ENCODE measurements around the gene RNF223.
"Not testable (repeated sequence)": the region's sequence is repeated elsewhere in the genome, so short reads cannot be mapped to it uniquely, and the experiment has no call there.

Gene RNF223

GRCh38 chr1:1069711-1070676, 4.1 kb downstream of the RNF223 start:
- DNase-seq: peak; percentile 7

GRCh38 chr1:1069056-1069710, 4.9 kb downstream of the RNF223 start:
- peak; percentile 89 for DNase-seq

GRCh38 chr1:1068517-1069055, 5.5 kb downstream of the RNF223 start:
- DNase-seq: peak; percentile 80

- no peak for DNase-seq
Measured at GRCh38 chr1:1067860-1068516, 6.1 kb downstream of the RNF223 start.

GRCh38 chr1:1067284-1067859, 6.7 kb downstream of the RNF223 start:
- no peak for DNase-seq

- no peak for DNase-seq
Measured at GRCh38 chr1:1066403-1067283, 7.5 kb downstream of the RNF223 start.

- DNase-seq: not testable (repeated sequence)
Measured at GRCh38 chr1:1065940-1066304, 8.2 kb downstream of the RNF223 start.

- DNase-seq: no peak
Measured at GRCh38 chr1:1065265-1065939, 8.7 kb downstream of the RNF223 start.

GRCh38 chr1:1063945-1064831, 9.9 kb downstream of the RNF223 start:
- peak; percentile 87 for DNase-seq

GRCh38 chr1:1063261-1063944, 10.7 kb downstream of the RNF223 start:
- DNase-seq: no peak

- no peak for DNase-seq
Measured at GRCh38 chr1:1062348-1063163, 11.6 kb downstream of the RNF223 start.

- no peak for DNase-seq
Measured at GRCh38 chr1:1061682-1062345, 12.3 kb downstream of the RNF223 start.

GRCh38 chr1:1060281-1061000, 13.7 kb downstream of the RNF223 start:
- no peak for DNase-seq

GRCh38 chr1:1059494-1060280, 14.4 kb downstream of the RNF223 start:
- DNase-seq: peak; percentile 89

- peak; percentile 43 for DNase-seq
Measured at GRCh38 chr1:1058921-1059493, 15.1 kb downstream of the RNF223 start.

Data from CD4-positive, alpha-beta T cell treated with Interleukin-6 for 4 hours (primary cell).